WERI-Rb-1 (cell line): ENCODE data around the gene ARF5.
"Not testable (repeated sequence)": the region's sequence is repeated elsewhere in the genome, so short reads cannot be mapped to it uniquely, and the experiment has no call there.

Experiments
- DNase-seq: peaks from one replicate; pipeline ENCODE4 v3.0.0-alpha.2; 2020
- H3K27ac ChIP-seq: fragments of 250-450 bp; sonication (Bioruptor Pico); 2 replicates; pipeline ENCODE4 v1.5.1; 2020; ENCODE audit warnings: mild to moderate bottlenecking, moderate library complexity
- H3K27me3 ChIP-seq: fragments of 250-450 bp; sonication (Bioruptor Pico); 2 replicates; pipeline ENCODE4 v1.5.1; 2021; ENCODE audit warnings: mild to moderate bottlenecking, low read depth, moderate library complexity; ENCODE audit not compliant: insufficient read depth, severe bottlenecking
- H3K36me3 ChIP-seq: fragments of 250-450 bp; sonication (Bioruptor Pico); 2 replicates; pipeline ENCODE4 v1.5.1; 2020; ENCODE audit warnings: mild to moderate bottlenecking, moderate library complexity
- H3K4me3 ChIP-seq: 2 replicates; pipeline ENCODE4 v1.5.1; 2011; ENCODE audit warnings: low read depth, mild to moderate bottlenecking, control low read depth, low read length
- H3K9me3 ChIP-seq: fragments of 250-450 bp; sonication (Bioruptor Pico); 2 replicates; pipeline ENCODE4 v1.5.1; 2021; ENCODE audit warnings: mild to moderate bottlenecking, moderate library complexity; ENCODE audit not compliant: severe bottlenecking
- CTCF ChIP-seq: IDR thresholded peaks from 2 replicates; pipeline ENCODE4 v1.5.1; 2011; ENCODE audit warnings: low read depth, mild to moderate bottlenecking, control low read depth, inconsistent platforms, low read length

ARF5 gene

DNA sequence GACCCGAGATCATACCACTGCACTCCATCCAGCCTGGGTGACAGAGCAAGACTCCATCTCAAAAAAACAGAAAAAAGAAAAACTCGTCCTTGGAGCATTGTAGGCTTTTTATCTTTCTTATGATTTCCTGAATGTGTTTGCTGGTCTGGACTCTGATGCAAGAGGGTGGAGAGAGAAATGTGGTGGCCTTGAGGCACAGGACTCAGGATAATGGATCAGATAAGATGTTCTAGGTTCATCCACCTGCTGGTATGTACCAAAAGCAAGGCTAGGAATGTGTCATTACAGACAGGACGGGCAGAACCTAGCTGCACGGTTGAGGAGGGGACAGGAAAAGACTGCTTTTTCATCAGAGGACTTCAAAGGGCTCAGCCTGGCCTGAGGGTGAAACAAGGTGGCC is 36.3 kb upstream of the ARF5 start:
- Histone ChIP-seq H3K27me3 (no peaks in the 10 kb centered on the region), H3K36me3 (no peaks in the 10 kb centered on the region), H3K4me3 (no peak overlapping the region), H3K9me3 (peaks cover 3% of the 10 kb centered on the region), H3K27ac (no peak overlapping the region)
- TF ChIP-seq CTCF = no peak
- DNase-seq = no peak

DNA sequence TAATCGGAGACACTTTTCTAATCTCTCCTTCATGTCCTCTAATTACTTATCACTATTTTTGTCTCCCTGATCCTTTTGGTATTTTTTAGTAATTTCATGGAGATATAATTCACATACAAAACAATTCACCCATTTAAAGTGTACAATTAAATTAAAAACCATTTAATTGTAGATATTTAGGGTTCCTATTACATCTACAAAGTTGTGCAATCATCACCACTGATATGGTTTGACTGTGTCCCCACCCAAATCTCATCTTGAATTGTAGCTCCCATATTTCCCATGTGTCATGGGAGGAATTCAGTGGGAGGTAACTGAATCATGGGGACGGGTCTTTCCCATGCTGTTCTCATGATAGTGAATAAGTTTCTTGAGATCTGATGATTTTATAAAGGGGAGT is 31.8 kb upstream of the ARF5 start:
- no peak for DNase-seq
- H3K4me3 ChIP-seq = no peak overlapping the region
- TF ChIP-seq CTCF = no peak
- no peaks in the 10 kb centered on the region for H3K27me3 ChIP-seq
- H3K9me3 ChIP-seq = peaks cover 3% of the 10 kb centered on the region
- H3K27ac ChIP-seq = no peak overlapping the region
- no peaks in the 10 kb centered on the region for H3K36me3 ChIP-seq

GRCh38 chr7:127557803-127558202 is 30.4 kb upstream of the ARF5 start:
- no peak for DNase-seq
- peaks cover 3% of the 10 kb centered on the region for H3K9me3 ChIP-seq

DNA sequence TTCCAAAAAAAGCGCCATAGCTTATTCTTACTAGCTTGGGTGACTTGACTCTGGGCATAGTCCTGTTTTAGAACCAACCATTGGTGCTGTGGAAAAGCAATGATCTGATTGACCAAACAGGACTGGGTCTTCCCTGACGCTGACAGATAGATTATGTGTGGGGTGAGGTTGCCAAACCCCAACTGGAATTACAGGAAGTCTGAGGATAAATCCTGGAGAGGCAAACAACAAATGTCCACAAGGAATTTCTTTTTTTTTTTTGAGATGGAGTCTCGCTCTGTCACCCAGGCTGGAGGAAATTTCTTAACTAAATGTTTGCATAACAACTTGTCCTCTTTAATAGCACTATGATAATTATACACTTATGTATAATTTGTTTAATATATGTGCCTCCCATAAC is 22.0 kb upstream of the ARF5 start:
- no peaks in the 10 kb centered on the region for H3K36me3 ChIP-seq
- peaks cover 4% of the 10 kb centered on the region for H3K9me3 ChIP-seq
- H3K4me3 ChIP-seq = no peak overlapping the region
- no peak overlapping the region for H3K27ac ChIP-seq
- H3K27me3 ChIP-seq = no peaks in the 10 kb centered on the region
- no peak for TF ChIP-seq CTCF
- DNase-seq = no peak

More at GRCh38 chr7:127557803-127558202, 30.4 kb upstream of the ARF5 start:
- H3K27ac ChIP-seq = no peak overlapping the region
- H3K4me3 ChIP-seq = no peak overlapping the region
- no peaks in the 10 kb centered on the region for H3K27me3 ChIP-seq
- TF ChIP-seq CTCF = no peak
- no peaks in the 10 kb centered on the region for H3K36me3 ChIP-seq

DNA sequence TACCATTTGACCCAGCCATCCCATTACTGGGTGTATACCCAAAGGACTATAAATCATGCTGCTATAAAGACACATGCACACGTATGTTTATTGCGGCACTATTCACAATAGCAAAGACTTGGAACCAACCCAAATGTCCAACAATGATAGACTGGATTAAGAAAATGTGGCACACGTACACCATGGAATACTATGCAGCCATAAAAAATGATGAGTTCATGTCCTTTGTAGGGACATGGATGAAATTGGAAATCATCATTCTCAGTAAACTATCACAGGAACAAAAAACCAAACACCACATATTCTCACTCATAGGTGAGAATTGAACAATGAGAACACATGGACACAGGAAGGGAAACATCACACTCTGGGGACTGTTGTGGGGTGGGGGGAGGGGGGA is 20.2 kb upstream of the ARF5 start:
- H3K27ac ChIP-seq, H3K27me3 ChIP-seq, H3K9me3 ChIP-seq, H3K36me3 ChIP-seq, DNase-seq, H3K4me3 ChIP-seq: not testable (repeated sequence)

DNA sequence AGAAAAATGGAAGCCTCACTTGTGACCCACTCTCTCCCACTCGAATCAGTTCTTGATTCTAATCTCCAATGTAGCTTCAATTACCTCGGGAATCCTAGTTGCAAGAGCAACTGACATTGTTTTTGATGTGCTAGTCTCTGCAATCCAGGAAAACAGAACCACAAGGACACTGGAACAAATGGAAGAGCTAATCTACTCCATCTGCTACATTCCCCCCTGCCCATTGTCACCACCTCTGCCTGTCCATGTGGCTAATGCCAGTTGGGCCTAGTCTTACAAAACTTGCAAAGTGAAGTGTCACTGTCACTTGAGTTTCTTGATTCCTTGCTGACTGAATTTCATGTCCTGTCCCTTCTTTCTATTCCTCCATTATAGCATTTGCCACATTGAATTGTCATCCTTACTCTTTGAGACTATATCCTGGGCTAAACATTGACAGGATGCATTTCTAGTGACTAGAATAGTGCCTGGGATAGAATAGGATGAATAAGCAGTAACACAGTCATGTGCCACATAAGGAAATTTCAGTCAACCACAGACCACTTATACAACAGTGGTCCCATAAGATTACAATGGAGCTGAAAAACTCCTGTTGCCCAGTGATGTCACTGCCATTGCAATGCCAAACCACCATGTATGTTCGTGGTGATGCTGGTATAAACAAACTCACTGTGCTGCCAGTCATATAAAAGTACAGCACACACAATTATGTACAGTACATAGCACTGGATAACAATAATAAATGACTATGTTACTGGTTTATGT is 16.3 kb upstream of the ARF5 start:
- H3K4me3 ChIP-seq = no peak overlapping the region
- no peaks in the 10 kb centered on the region for H3K9me3 ChIP-seq
- H3K36me3 ChIP-seq = no peaks in the 10 kb centered on the region
- TF ChIP-seq CTCF = no peak
- no peaks in the 10 kb centered on the region for H3K27me3 ChIP-seq
- DNase-seq = no peak
- H3K27ac ChIP-seq = no peak overlapping the region
